GM08714 (cell line): ENCODE data around the gene ERF.

Experiments
- H3K4me3 ChIP-seq: fragments of 200-500 bp; sonication (Bioruptor generic); 2 replicates; pipeline ENCODE4 v1.5.1; 2014; ENCODE audit warnings: mild to moderate bottlenecking, low read length, inconsistent platforms
- ZNF274 ChIP-seq: IDR thresholded peaks from 2 replicates; pipeline ENCODE4 v1.6.1; 2012; ENCODE audit warnings: mild to moderate bottlenecking, low read depth, low read length

ERF gene

GRCh38 chr19:42248270-42249148 lies 6.4 kb downstream of the ERF start:
- no peak overlapping the region for H3K4me3 ChIP-seq
- TF ChIP-seq ZNF274, result no peak

- no peak overlapping the region for H3K4me3 ChIP-seq
- TF ChIP-seq ZNF274, result no peak
Measured at GRCh38 chr19:42247640-42248199, 7.2 kb downstream of the ERF start.

GRCh38 chr19:42246922-42247639 lies 7.8 kb downstream of the ERF start:
- H3K4me3 ChIP-seq, result no peak overlapping the region
- no peak for TF ChIP-seq ZNF274

DNA sequence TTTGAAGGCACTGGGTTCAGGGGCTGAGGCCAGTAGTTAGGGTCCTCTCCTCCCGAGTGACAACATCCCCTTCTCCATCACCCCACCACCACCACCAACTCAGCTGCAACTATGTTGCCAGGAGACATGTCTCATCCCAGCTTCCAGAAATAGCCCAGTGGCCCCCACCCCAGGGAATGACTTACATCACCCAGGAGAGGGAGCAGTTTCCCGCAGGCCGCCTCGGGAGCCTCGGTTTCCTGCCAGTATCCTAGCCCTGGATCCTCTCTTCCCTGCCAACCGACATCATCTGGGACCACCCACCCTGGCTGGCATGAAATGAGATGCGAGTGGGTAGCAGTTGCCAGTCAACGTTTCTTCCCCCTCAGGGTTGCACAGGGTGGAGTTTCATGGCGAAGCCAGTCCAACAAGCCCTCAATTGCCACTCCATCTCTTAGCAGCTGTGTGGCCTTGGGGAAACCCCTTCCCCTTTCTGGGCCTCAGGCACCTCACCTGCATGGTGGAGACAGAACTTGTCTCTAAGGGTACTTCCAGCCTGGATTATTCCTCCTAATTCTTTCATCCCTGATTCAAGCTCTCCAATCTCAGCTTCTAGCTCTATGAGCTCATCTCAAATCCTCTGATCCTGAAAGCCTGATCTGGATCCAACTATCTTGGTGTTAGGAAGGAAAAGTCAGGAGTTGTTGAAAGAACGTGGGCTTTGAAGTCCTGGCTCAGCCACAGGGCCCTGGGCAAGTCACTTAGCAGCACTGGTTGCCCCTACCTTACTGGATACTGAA lies 8.6 kb downstream of the ERF start:
- TF ChIP-seq ZNF274, result no peak
- H3K4me3 ChIP-seq, result no peak overlapping the region

- no peak for TF ChIP-seq ZNF274
Measured at GRCh38 chr19:42245231-42245630, 9.7 kb downstream of the ERF start.

GRCh38 chr19:42244347-42245220 lies 10.3 kb downstream of the ERF start:
- no peak for TF ChIP-seq ZNF274
- H3K4me3 ChIP-seq, result peak overlapping the region; percentile 87

More at GRCh38 chr19:42245231-42245630, 9.7 kb downstream of the ERF start:
- H3K4me3 ChIP-seq, result no peak overlapping the region

DNA sequence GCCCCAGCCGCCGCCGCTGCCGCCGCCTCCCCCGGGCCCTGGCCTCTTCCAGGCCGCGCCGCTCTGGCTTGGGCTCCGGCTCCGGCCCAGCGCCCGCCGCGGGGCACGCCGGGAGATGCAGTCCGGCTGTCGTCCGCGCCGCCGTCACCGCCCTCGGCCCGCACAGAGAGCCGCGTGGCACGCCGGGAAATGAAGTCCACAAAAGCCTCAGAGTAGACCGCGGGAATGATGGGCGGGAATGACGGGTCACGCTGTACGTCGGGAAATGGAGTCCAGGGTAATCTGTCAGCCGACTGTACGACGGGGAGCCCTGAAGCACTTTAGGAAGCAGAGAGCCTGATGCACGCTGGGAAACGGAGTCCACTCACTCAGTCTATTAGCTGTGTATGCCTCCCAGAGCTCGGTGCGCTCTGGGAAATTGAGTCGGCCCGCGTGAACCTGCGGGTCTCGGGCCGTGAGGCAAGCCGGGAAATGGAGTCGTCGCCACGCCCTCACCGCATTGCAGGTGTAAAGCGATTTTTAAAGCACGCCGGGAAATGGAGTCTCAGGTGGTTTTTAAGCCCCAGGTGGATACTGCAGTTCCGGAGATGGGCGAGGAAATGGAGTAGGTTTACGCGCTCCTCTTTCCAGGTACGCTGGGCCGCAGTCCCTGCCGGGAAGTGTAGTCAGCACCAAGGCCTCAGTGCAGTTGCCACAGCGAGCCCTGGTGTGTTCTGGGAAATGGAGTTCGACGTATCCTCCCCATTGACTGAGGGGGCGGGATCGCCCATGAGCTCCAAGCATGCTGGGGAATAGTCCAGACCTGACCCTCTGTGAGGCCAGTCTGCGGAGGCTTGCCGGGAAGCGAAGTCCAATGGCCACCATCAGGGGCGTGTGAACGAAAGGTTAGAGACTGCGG lies 12.2 kb downstream of the ERF start, which contains the start of gene GSK3A:
Gene GSK3A (minus strand): TSS at position 91 of the 898 bp plus-strand sequence. CDS start 137 bp downstream, outside the sequence.
- TF ChIP-seq ZNF274, result no peak
- H3K4me3 ChIP-seq, result peak within 1 kb of the TSS; percentile 98

DNA sequence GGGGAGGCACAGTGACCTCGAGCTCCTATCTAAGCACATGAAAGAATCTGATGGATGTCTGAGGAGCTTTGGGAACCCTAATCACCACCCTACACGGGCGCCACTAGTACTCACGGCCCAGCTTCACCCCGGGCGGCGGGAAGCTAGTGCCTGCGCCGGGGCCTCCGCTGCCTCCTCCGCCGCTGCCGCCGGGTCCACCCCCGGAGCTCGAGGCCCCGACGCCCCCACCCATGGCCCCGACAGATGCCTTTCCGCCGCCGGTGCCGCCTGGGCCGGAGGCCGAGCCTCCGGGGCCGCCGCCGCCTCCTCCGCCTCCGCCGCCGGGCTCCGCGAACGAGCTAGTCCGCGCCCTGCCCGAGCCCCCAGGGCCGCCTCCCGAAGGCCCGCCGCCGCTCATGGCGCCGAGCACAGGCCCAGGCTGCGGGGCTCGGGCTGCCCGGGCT lies 12.8 kb downstream of the ERF start:
- H3K4me3 ChIP-seq, result peak overlapping the region; percentile 98
- no peak for TF ChIP-seq ZNF274

DNA sequence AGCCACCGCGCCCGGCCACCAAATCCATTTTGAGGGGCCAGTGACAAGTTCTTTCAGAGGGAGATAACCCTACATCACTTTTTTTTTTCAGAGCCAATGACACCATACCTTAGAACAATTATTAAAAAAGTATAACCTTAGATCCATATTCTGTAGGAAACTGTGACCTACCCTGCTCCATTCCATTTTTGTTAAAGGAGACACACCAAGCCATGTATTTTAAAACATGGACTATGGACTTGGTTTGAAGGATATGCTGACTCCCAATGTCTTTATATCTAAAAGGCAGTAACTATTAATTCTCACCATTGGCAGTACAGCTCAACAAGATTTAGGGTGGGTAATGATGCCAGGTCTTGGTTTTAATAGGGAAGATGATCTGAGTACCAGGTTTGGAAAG lies 13.6 kb downstream of the ERF start:
- TF ChIP-seq ZNF274, result no peak
- H3K4me3 ChIP-seq, result peak overlapping the region; percentile 98

DNA sequence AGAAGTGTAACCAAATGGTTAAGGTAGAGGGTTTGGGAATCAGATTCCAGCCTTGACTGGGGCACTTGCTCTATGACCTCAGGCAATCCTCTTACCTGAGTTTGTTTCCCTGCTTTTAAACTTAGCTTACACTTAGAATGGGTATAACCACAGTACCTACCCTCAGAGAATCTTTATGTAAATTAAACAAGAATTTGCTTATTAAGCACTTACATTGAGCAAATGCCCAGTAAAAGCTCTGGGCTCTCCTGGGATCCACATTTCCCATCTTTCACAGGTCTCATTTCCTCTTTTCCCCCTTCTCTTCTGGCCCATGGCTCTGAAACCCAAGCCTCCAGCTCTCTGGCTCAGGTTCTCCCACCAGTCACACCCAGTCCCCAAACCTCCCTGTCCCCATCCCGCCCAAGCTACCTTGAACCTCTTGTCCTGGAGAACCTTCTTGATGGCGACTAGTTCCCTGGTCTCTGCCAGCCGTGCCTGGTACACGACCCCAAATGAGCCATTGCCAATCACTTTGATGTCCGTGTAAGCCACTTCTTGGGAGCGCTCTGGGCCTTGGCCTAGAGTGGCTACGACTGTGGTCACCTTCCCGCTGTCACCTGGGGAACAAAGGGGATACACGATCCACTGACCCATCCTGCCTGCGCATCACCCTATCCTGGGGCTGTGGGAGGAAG lies 15.2 kb downstream of the ERF start:
- H3K4me3 ChIP-seq, result no peak overlapping the region
- TF ChIP-seq ZNF274, result no peak

GRCh38 chr19:42235181-42235580 lies 19.7 kb downstream of the ERF start:
- no peak for TF ChIP-seq ZNF274

More at GRCh38 chr19:42235181-42235580, 19.7 kb downstream of the ERF start:
- no peak overlapping the region for H3K4me3 ChIP-seq
